Chondrocyte (in vitro differentiated cells): ENCODE results near the gene SYPL1. TPM values are rescaled to one million over a fixed set of nuclear protein-coding genes. Genes with fewer than 3 reads are reported as not detected.

Experiments used
- DNase-seq: peaks from one replicate; pipeline ENCODE4 v3.0.0; 2021; ENCODE audit warnings: mixed read lengths, low spot score
- H3K27ac Mint-ChIP-seq: one replicate; pipeline ENCODE4 v1.8.0; 2021; ENCODE audit warnings: mild to moderate bottlenecking, moderate library complexity, mixed read lengths; ENCODE audit not compliant: unreplicated experiment
- H3K27me3 Mint-ChIP-seq: 2 replicates; pipeline ENCODE4 v1.8.0; 2021; ENCODE audit warnings: low read depth, mixed read lengths
- H3K36me3 Mint-ChIP-seq: 2 replicates; pipeline ENCODE4 v1.8.0; 2021; ENCODE audit warnings: low read depth, mixed read lengths
- H3K4me1 Mint-ChIP-seq: 2 replicates; pipeline ENCODE4 v1.8.0; 2021; ENCODE audit warnings: low read depth, mild to moderate bottlenecking, mixed read lengths
- H3K4me3 Mint-ChIP-seq: one replicate; pipeline ENCODE4 v1.8.0; 2021; ENCODE audit warnings: mild to moderate bottlenecking, moderate library complexity, mixed read lengths; ENCODE audit not compliant: unreplicated experiment
- H3K9me3 Mint-ChIP-seq: 2 replicates; pipeline ENCODE4 v1.8.0; 2021; ENCODE audit warnings: low read depth, mixed read lengths
- CTCF ChIP-seq: fragments of 200-600 bp; sonication (generic); IDR thresholded peaks from 2 replicates; pipeline ENCODE4 v1.5.0; 2021; ENCODE audit warnings: antibody characterized with exemption, mild to moderate bottlenecking, moderate library complexity
- total RNA-seq: library from RNA; stranded (reverse); gene quantifications from 3 replicates; pipeline ENCODE4 v1.2.1, GENCODE V29; 2021

The SYPL1 gene
- total RNA-seq, 1 donor from 2014 or later: 71.8 TPM

DNA sequence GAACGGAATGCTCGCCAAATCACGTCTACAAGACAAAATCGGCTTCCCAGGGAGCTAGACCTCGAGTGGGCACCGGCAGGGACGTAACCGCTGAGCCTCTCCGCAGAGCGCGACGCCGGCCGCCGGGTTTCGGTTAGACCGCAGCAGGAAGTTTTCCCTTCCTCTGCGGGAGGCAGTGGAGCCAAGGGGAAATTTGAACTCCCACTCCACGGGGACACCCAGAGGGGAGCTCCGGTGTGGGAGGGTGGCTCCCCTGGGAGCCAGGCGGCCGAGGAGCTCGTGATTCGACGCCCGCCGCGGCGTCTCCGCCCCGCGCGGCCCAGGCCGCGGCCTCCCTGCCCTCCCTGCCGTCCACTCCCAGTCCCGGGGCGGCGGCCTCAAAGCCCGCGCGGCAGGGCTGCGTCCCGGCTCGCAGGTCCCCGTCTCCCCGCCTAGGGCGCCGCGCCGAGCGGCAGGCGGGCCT, 426 bp downstream of the SYPL1 start:
- TF ChIP-seq CTCF: no peak
- H3K36me3 Mint-ChIP-seq: no peaks in the 10 kb centered on the region

DNA sequence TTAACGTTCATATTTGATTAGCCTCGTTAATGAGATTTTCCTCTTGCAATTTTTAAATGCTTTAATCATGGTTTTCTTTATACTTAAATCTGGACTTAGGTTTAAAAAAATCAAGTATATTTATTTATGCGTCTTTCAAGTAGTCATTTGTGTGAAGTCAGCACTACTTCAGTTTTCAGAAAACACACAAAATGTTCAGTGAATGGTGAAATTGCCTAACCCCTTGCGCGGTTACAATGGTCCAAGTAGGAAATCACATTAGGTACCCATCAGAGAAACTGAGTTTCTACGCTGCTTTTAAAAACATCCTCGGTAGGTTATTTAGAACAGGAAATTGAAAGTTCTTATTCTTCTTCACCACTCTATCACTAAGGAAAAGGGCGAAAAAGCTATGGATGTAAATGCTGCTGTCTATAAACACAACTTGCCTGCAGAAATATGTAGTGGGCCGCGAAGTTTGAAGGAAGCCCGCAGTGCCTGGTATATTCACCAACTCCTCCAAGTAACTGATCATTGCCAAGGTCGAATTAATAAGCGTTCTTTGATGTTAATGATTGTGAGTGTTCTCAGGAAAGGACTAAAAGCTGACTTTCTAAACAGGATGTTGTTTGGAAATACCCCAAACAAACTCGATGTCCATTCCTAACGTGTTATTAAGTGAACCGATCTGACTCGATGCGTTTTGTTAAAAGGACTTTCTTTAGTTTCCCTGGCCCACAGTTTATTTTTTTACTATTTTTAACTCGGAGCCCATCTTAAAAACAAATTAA, 1.0 kb downstream of the SYPL1 start:
- Mint-ChIP-seq H3K36me3 (no peaks in the 10 kb centered on the region), H3K27me3 (no peaks in the 10 kb centered on the region), H3K4me3 (peak overlapping the region; percentile 74), H3K4me1 (peaks cover 35% of the 10 kb centered on the region), H3K9me3 (no peaks in the 10 kb centered on the region), H3K27ac (peak overlapping the region; percentile 86)
- DNase-seq: no peak
- TF ChIP-seq CTCF: no peak

More for the DNA sequence above, 426 bp downstream of the SYPL1 start:
- no peaks in the 10 kb centered on the region for H3K27me3 Mint-ChIP-seq
- H3K9me3 Mint-ChIP-seq: no peaks in the 10 kb centered on the region
- DNase-seq: no peak
- peaks cover 35% of the 10 kb centered on the region for H3K4me1 Mint-ChIP-seq
- H3K4me3 Mint-ChIP-seq: peak overlapping the region; percentile 87
- H3K27ac Mint-ChIP-seq: peak overlapping the region; percentile 95

- H3K27ac Mint-ChIP-seq: no peak overlapping the region
- H3K27me3 Mint-ChIP-seq: no peaks in the 10 kb centered on the region
- H3K4me1 Mint-ChIP-seq: peaks cover 42% of the 10 kb centered on the region
- no peak for TF ChIP-seq CTCF
- no peaks in the 10 kb centered on the region for H3K36me3 Mint-ChIP-seq
- H3K4me3 Mint-ChIP-seq: peak overlapping the region; percentile 74
- DNase-seq: no peak
- no peaks in the 10 kb centered on the region for H3K9me3 Mint-ChIP-seq
Observed at GRCh38 chr7:106110238-106110560, 1.9 kb downstream of the SYPL1 start.

DNA sequence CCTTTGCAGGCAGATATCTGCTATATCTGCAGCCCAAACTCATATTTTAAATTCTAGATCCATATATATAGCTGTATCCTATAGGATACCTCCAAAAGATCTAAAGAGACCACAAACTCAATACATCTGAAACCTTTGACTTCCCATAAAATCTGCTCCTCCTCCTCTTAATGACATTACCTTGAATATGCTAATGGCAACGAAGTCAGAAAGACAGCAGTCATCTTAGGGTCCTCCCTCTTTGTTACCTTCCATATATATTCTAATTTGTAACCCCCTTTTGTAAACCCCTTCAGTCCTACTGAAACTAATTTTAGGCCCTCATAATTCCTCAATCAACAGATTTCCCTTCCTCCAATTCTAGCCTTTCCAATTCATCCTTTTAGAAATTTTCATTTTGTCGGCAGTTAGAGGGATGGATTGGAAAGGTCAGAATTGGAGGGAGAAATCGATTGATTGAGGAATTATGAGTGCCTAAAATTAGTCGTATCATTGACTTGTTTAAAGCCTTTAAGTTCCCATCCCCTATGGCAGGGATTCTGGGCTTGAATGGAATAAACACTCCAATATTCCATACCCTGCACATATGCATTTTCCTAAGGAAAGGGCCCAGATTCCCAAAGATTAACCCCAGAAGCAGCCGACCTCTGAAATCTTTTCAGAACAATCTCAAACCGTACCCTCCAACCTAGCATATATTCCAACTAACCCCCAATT, 2.4 kb downstream of the SYPL1 start:
- Mint-ChIP-seq H3K4me1 (peaks cover 45% of the 10 kb centered on the region), H3K36me3 (no peaks in the 10 kb centered on the region), H3K27ac (peak overlapping the region; percentile 24), H3K27me3 (no peaks in the 10 kb centered on the region), H3K4me3 (no peak overlapping the region), H3K9me3 (no peaks in the 10 kb centered on the region)
- DNase-seq: no peak
- TF ChIP-seq CTCF: no peak

DNA sequence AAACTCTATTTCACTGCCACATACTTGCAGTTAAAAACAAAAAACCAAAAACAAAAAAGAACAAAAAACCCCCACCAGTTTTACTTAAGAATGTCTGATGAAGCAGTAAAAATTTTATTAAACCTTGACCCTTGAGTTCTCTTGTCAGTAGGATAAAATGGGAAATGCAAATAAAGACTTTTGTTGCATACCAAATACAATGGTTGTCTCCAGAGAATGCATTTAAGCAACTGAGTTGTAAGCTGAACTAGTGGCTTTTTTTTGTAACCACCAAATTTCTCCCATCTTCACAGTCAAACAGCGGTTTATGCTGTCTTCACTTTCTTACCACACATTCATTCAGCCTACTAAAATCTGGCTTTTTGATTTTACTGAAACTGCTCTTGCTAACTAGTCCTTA, 3.1 kb downstream of the SYPL1 start:
- H3K27ac Mint-ChIP-seq: peak overlapping the region; percentile 24
- H3K36me3 Mint-ChIP-seq: no peaks in the 10 kb centered on the region
- no peak overlapping the region for H3K4me3 Mint-ChIP-seq
- H3K4me1 Mint-ChIP-seq: peaks cover 45% of the 10 kb centered on the region
- TF ChIP-seq CTCF: no peak
- H3K27me3 Mint-ChIP-seq: no peaks in the 10 kb centered on the region
- no peaks in the 10 kb centered on the region for H3K9me3 Mint-ChIP-seq
- no peak for DNase-seq
